VCaP (cell line): ENCODE results near the gene GAS2L2.

Experiments used
- H3K27ac ChIP-seq: fragments of 450-650 bp; 2 replicates; pipeline ENCODE4 v1.5.1; 2017
- TF ChIP-seq, protein P1 (sequence below): fragments of 450-650 bp; conservative IDR thresholded peaks from 2 replicates; pipeline ENCODE4 v1.5.1; 2017; ENCODE audit warnings: mild to moderate bottlenecking, moderate library complexity

The GAS2L2 gene

DNA sequence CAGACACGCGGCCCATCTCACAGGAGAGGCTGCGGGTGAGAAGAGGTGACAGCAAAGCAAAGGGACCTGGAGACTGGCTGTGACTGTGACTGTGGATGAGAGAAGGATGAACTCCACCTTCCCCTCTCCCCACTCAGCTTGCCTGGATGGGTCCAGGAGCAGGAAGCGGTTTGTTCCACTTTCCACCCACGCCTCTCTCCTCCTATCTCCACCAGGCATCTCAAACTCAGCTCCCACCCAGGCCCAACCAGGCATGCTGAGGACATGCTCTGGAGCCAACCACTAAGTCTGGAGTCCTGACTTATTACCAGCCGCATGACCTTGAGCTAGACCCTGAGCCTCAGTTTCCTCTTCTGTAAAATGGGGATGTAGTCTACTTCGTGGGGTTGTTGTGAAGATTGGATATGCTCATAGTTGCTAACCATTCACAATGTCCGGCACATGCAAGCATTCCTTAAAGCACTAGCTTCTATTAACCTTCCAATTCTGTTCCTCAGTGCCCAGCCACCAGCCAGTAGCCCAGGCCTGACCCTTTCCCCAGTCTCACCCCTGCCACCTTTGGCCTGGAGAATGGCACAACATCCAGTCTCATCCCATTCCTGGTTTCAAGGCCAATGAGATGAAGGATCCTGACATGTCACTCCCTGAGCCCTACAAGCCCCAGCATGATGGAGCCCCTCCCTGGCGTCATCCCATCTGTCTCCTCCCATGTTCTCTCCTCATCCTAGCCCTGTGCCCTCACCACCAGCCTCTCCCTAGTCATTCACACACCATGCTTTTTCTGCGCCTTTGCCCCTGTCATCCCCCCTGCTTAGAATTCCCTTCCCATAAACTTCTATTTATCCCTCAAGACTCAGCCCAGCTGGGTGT is 2.3 kb downstream of the GAS2L2 start:
- TF ChIP-seq, protein P1, sequence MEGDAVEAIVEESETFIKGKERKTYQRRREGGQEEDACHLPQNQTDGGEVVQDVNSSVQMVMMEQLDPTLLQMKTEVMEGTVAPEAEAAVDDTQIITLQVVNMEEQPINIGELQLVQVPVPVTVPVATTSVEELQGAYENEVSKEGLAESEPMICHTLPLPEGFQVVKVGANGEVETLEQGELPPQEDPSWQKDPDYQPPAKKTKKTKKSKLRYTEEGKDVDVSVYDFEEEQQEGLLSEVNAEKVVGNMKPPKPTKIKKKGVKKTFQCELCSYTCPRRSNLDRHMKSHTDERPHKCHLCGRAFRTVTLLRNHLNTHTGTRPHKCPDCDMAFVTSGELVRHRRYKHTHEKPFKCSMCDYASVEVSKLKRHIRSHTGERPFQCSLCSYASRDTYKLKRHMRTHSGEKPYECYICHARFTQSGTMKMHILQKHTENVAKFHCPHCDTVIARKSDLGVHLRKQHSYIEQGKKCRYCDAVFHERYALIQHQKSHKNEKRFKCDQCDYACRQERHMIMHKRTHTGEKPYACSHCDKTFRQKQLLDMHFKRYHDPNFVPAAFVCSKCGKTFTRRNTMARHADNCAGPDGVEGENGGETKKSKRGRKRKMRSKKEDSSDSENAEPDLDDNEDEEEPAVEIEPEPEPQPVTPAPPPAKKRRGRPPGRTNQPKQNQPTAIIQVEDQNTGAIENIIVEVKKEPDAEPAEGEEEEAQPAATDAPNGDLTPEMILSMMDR: no peak

DNA sequence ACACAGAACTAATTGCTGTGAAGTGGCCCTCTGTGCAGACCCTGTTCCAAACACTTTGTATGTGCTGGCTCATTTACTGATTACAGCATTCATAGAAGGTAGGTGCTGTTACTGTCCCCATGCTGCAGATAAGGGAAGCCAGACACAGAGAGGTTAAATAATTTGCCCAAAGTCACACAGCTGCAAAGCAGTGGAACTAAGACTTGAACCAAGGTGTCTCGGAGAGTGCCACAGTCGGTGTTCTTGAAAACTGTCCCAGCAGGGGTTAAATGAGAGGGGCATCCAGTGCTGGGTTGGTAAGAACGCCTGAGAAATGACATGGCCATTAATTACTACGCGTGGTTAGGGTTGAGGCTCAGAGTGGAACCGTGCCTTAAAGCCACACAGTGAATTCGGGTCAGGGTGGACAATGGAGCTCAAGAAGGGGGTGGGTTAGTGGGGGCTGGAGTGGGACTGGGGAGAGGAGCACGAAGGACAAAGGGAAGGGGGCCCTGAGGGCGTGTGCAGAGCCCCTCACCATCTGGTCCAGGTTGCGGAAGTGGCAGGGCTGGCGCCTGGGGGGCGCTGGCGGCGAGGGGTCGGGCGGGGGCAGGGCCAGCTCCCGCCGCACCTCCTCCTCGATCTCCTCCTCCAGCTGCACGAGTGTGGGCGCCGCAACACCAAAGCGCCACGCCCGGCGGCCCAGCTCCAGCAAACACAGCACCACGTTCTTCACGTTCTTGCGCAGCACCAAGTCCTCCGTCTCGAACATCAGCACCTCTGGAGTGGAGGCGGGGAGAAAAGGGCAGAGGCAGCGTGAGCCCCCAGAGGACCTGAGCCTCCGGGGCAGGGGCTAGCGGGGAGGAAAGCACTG is 3.3 kb downstream of the GAS2L2 start:
- TF ChIP-seq, protein P1: no peak
- H3K27ac ChIP-seq: no peak overlapping the region

More for the DNA sequence above, 2.3 kb downstream of the GAS2L2 start:
- no peak overlapping the region for H3K27ac ChIP-seq

DNA sequence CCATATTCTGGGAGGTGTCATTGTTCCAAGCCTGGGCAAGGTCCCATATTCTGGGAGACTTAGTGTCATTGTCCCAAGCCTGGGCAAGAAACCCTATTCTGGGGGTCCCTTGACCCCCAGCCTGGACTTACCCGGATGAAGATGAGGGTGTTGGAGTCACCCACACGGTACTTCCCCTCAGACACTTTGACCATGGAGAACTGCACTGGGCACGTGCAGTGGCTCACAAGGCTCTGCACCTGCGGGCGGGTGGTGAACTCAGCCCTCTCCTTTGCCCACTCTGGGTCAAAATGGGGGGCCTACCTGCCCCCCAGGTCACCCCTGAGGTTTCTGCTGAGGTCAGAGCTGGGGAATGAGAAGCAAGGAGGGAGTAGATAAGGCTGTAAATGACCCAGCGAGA is 4.1 kb downstream of the GAS2L2 start:
- H3K27ac ChIP-seq: peak overlapping the region; percentile 36; the same call in 1 of the 2 replicates
- TF ChIP-seq, protein P1: no peak

DNA sequence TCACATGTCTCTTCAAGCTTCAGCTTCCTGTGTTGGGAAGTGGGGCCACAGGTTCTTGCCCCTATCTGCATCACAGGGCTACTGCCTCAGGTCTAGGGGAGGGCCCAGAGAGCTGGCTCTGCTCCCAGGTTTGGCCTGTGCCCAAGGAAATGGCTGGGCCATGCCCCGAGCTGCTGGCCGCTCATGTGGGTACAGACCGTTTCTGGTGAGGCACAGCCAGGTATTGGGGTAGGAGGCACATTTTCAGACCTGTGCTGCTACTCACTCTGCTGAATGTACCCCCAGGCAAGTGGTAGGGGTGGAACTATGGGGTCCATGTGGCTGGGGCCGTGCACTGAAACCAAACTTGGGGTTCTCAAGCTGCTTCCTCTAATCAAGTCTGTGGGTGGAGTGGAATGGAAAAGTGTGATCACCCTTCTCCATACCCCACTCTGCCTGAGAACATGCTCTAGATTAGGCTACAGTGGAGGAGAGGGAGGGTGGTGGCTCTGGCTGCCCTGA is 4.6 kb downstream of the GAS2L2 start:
- peak overlapping the region; percentile 36; the same call in 1 of the 2 replicates for H3K27ac ChIP-seq
- TF ChIP-seq, protein P1: no peak

DNA sequence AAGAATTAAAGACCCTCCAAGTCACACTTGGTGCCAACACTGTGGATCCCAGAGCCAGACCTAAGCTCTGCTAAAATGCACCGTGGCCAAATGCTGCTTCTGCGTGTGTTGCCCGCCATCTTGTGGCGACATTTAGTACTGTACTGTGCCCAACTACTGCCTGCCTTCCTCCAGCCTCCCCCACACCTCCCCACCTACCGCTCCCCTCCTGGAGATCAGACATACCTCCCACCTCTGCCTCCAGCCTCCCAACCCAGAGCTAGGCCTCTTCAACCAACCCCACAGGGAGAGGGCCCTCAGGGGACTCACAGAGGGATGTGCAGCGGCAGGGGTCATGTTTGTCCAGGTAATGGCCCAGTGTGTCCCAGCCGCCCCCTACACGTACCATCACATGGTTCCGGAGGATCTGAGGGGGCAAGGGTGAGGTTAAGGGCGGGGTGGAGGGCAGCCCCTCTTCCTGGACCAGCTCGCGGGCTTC is 5.5 kb downstream of the GAS2L2 start:
- TF ChIP-seq, protein P1: peak; percentile 98
- H3K27ac ChIP-seq: peak overlapping the region; percentile 36; the same call in 1 of the 2 replicates

DNA sequence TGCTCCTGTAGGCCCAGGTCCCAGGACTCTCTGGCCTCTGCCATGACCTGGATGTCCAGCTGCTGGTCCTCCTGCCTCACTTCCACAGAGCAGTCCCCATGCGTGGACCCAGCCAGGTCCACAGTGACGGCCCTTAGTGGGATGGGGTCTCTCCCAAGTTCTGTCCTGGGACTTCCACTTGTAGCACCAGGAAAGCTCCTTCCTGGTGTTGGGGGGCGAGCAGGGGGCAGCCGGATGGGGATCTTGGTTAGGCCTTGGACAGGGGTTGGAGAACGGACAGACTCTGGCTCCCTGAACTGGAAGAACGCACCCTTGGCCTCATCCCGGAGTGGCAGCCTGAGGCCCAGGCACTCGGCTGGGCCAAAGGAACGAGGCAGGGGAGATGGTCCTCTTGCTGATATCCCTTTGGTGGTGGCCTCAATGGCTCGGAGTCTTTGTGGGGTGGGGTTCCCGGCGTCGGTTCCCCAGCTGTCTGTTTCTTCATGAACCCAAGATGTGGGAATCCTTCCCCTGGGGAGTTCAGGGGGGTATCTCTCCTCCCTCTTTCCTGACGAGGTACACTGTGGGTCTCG is 7.2 kb downstream of the GAS2L2 start:
- TF ChIP-seq, protein P1: no peak
- no peak overlapping the region for H3K27ac ChIP-seq
